Neural cell (in vitro differentiated cells): ENCODE results near the gene FOXL1. TPM values are rescaled to one million over a fixed set of nuclear protein-coding genes. Genes with fewer than 3 reads are reported as not detected.
A peak's percentile ranks its signal among the peaks of the same experiment; 100 is the strongest.

Source experiments
- H2AFZ ChIP-seq: fragments of 200-600, 300-800 bp; sonication (generic), shearing (Covaris generic); 2 replicates; pipeline ENCODE4 v1.6.0; 2014; ENCODE audit warnings: low read depth, mild to moderate bottlenecking, antibody characterized with exemption, low read length, moderate library complexity
- H3F3A ChIP-seq: fragments of 200-600 bp; shearing (Covaris generic); 2 replicates; pipeline ENCODE4 v1.6.1; 2016; ENCODE audit warnings: mild to moderate bottlenecking, moderate library complexity, mixed read lengths, antibody characterized with exemption, low read length; ENCODE audit not compliant: insufficient read depth, poor library complexity, severe bottlenecking
- H3K27ac ChIP-seq: fragments of 200-600, 300-800 bp; sonication (generic), shearing (Covaris generic); 2 replicates; pipeline ENCODE4 v1.5.1; 2014; ENCODE audit warnings: mild to moderate bottlenecking, low read length, moderate library complexity
- H3K27me3 ChIP-seq: fragments of 300-800, 200-600 bp; sonication (generic), shearing (Covaris generic); 2 replicates; pipeline ENCODE4 v1.6.0; 2014; ENCODE audit warnings: mild to moderate bottlenecking, low read depth, low read length, moderate library complexity; ENCODE audit not compliant: insufficient read depth
- H3K36me3 ChIP-seq: fragments of 300-800, 200-600 bp; sonication (generic), shearing (Covaris generic); 2 replicates; pipeline ENCODE4 v1.5.1; 2014; ENCODE audit warnings: mild to moderate bottlenecking, antibody characterized with exemption, low read length, moderate library complexity; ENCODE audit not compliant: insufficient read depth
- H3K4me2 ChIP-seq: fragments of 300-800, 200-600 bp; sonication (generic), shearing (Covaris generic); 2 replicates; pipeline ENCODE4 v1.6.0; 2014; ENCODE audit warnings: mild to moderate bottlenecking, low read length
- H3K4me3 ChIP-seq: fragments of 300-800, 200-600 bp; sonication (generic), shearing (Covaris generic); 2 replicates; pipeline ENCODE4 v1.5.1; 2014; ENCODE audit warnings: mild to moderate bottlenecking, low read length, moderate library complexity
- H3K79me2 ChIP-seq: fragments of 200-600 bp; shearing (Covaris generic); replicated peaks from 2 replicates; pipeline ENCODE4 v1.6.0; 2014; ENCODE audit warnings: mild to moderate bottlenecking, low read length, moderate library complexity; ENCODE audit not compliant: insufficient read depth
- H3K9ac ChIP-seq: fragments of 300-800, 200-600 bp; sonication (generic), shearing (Covaris generic); 2 replicates; pipeline ENCODE4 v1.6.1; 2016; ENCODE audit warnings: mild to moderate bottlenecking, low read length, mixed read lengths
- H3K9me2 ChIP-seq: fragments of 200-600 bp; shearing (Covaris generic); 2 replicates; pipeline ENCODE4 v1.6.1; 2016; ENCODE audit warnings: mild to moderate bottlenecking, low read length, mixed read lengths; ENCODE audit not compliant: insufficient read depth
- H3K9me3 ChIP-seq: fragments of 200-600, 300-800 bp; sonication (generic), shearing (Covaris generic); 2 replicates; pipeline ENCODE4 v1.6.1; 2016; ENCODE audit warnings: mild to moderate bottlenecking, mixed run types, low read length, moderate library complexity, mixed read lengths
- H4K20me1 ChIP-seq: fragments of 200-600 bp; shearing (Covaris generic); 2 replicates; pipeline ENCODE4 v1.6.1; 2016; ENCODE audit warnings: mild to moderate bottlenecking, mixed run types; ENCODE audit not compliant: insufficient read depth
- CTCF ChIP-seq: fragments of 450-650 bp; IDR thresholded peaks from 2 replicates; pipeline ENCODE4 v1.5.1; 2014; ENCODE audit warnings: antibody characterized with exemption, mild to moderate bottlenecking, moderate library complexity; ENCODE audit not compliant: poor library complexity, severe bottlenecking
- EP300 ChIP-seq: fragments of 450-650 bp; conservative IDR thresholded peaks from 2 replicates; pipeline ENCODE4 v1.6.1; 2014; ENCODE audit warnings: antibody characterized with exemption, mild to moderate bottlenecking, moderate library complexity; ENCODE audit not compliant: poor library complexity, severe bottlenecking
- EZH2 ChIP-seq: fragments of 200-600, 300-800 bp; shearing (Covaris generic), sonication (generic); IDR thresholded peaks from 2 replicates; pipeline ENCODE4 v1.6.1; 2014; ENCODE audit warnings: antibody characterized with exemption, low read length, borderline replicate concordance, mild to moderate bottlenecking; ENCODE audit not compliant: insufficient read depth, poor library complexity, severe bottlenecking
- MXI1 ChIP-seq: fragments of 450-650 bp; conservative IDR thresholded peaks from 2 replicates; pipeline ENCODE4 v1.6.1; 2014; ENCODE audit warnings: antibody characterized with exemption, mild to moderate bottlenecking; ENCODE audit not compliant: poor library complexity, severe bottlenecking
- POLR2AphosphoS5 ChIP-seq: IDR thresholded peaks from 2 replicates; pipeline ENCODE4 v1.6.1; 2012
- RAD21 ChIP-seq: fragments of 450-650 bp; conservative IDR thresholded peaks from 2 replicates; pipeline ENCODE4 v1.6.1; 2014; ENCODE audit warnings: antibody characterized with exemption, mild to moderate bottlenecking, moderate library complexity
- REST ChIP-seq: IDR thresholded peaks from 2 replicates; pipeline ENCODE4 v1.6.1; 2012; ENCODE audit warnings: borderline replicate concordance
- SMC3 ChIP-seq: fragments of 450-650 bp; conservative IDR thresholded peaks from 2 replicates; pipeline ENCODE4 v1.6.1; 2014; ENCODE audit warnings: antibody characterized with exemption, mild to moderate bottlenecking, moderate library complexity; ENCODE audit not compliant: poor library complexity
- TAF1 ChIP-seq: IDR thresholded peaks from 2 replicates; pipeline ENCODE4 v1.6.1; 2012; ENCODE audit warnings: low read depth
- polyA plus RNA-seq: library from polyadenylated mRNA; depleted of rRNA; stranded (reverse); fragments of >200 nt; gene quantifications from 2 replicates; pipeline ENCODE4 v1.2.3, GENCODE V29; 2014

The FOXL1 gene
- polyA plus RNA-seq, 1 donor from 2014 or later = 0.07 TPM

GRCh38 chr16:86577314-86577971 is 906 bp upstream of the FOXL1 start:
- Histone ChIP-seq H3K79me2 (no peaks in the 10 kb centered on the region), H4K20me1 (no peaks in the 10 kb centered on the region), H3K9me3 (no peaks in the 10 kb centered on the region), H3K36me3 (no peaks in the 10 kb centered on the region), H3K9ac (no peak overlapping the region), H3K9me2 (no peaks in the 10 kb centered on the region), H3K4me2 (no peak overlapping the region), H3K27ac (no peak overlapping the region), H3K4me3 (no peak overlapping the region), H2AFZ (no peak overlapping the region), H3K27me3 (peaks cover 98% of the 10 kb centered on the region), H3F3A (no peaks in the 10 kb centered on the region)
- TF ChIP-seq CTCF (no peak), RAD21 (no peak), POLR2AphosphoS5 (no peak), EZH2 (peak; percentile 25)

GRCh38 chr16:86578611-86579267 is 390 bp downstream of the FOXL1 start:
- TF ChIP-seq MXI1 (no peak), POLR2AphosphoS5 (no peak), TAF1 (no peak), CTCF (no peak), REST (no peak), RAD21 (no peak), EP300 (no peak), EZH2 (no peak), SMC3 (no peak)
- Histone ChIP-seq H3K36me3 (no peaks in the 10 kb centered on the region), H3K4me3 (peak overlapping the region; percentile 57), H3K79me2 (no peaks in the 10 kb centered on the region), H4K20me1 (no peaks in the 10 kb centered on the region), H3K4me2 (no peak overlapping the region), H3K9ac (no peak overlapping the region), H2AFZ (no peak overlapping the region), H3K9me3 (no peaks in the 10 kb centered on the region), H3K27me3 (peaks cover 91% of the 10 kb centered on the region), H3K9me2 (no peaks in the 10 kb centered on the region), H3F3A (no peaks in the 10 kb centered on the region), H3K27ac (no peak overlapping the region)
